Fibroblast of lung (primary cell): ENCODE results near the gene KRTAP16-1.

ENCODE experiments used
- EZH2 ChIP-seq: IDR thresholded peaks from 2 replicates; pipeline ENCODE4 v1.5.1; 2012; ENCODE audit warnings: low read length, control low read depth, mild to moderate bottlenecking; ENCODE audit errors: missing control alignments
- TF ChIP-seq, protein P1 (sequence below), 2 donors: IDR thresholded peaks in 1 of 2; conservative IDR thresholded peaks in 1 of 2; 1 replicate in 1 of 2; 2 replicates in 1 of 2; pipeline ENCODE4 v1.5.1; 2011 to 2012; ENCODE audit warnings: low read length in 2 of 2, control low read depth in 1 of 2, inconsistent platforms in 1 of 2, low read depth in 1 of 2, mild to moderate bottlenecking in 1 of 2

DNA sequence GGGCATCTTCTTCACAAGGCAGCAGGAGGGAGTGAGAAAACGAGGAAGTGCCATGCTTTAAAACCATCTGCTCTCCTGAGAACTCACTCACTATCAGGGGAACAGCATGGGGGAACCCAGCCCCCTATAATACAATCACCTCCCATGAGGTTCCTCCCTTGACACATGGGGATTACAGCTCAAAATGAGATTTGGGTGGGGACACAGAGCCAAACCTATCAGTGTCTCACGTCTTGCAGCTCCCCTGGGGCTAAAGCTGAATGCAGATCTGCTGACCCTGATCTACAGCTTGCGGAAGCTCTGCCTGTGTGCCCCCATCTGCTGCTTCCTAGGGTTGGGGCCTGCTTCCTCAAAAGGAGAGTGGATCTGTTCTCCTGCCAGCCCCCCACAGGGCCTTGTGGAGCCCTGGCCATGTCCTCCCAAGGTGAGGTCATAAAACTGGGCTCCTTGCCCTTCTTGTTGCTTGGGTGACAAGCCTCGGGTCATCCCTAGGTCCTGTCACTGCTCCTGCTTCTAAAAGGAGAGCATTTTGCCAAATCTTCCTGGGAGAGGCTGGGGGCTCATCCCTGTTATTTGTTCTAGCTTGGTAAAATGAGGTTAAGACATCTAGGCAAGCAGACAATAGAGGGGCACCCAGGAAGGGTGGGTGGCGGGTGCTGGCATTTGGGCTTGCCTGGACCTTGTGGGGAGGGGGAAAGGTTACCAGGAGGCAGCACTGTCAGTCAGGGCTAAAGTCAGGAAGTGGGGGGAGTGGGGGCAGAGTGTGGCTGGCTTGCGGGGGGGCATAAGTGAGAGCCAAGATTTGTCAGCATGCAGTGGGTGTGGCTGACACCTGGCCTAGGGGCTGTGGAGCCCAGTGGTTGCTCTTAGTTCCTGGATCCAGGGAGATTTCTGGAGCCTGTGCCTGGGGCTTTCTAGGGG lies 25.5 kb upstream of the KRTAP16-1 start:
- TF ChIP-seq, protein P1, sequence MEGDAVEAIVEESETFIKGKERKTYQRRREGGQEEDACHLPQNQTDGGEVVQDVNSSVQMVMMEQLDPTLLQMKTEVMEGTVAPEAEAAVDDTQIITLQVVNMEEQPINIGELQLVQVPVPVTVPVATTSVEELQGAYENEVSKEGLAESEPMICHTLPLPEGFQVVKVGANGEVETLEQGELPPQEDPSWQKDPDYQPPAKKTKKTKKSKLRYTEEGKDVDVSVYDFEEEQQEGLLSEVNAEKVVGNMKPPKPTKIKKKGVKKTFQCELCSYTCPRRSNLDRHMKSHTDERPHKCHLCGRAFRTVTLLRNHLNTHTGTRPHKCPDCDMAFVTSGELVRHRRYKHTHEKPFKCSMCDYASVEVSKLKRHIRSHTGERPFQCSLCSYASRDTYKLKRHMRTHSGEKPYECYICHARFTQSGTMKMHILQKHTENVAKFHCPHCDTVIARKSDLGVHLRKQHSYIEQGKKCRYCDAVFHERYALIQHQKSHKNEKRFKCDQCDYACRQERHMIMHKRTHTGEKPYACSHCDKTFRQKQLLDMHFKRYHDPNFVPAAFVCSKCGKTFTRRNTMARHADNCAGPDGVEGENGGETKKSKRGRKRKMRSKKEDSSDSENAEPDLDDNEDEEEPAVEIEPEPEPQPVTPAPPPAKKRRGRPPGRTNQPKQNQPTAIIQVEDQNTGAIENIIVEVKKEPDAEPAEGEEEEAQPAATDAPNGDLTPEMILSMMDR (conservative IDR thresholded peaks at IDR 0.05 in 1 of 2, IDR thresholded peaks at IDR 0.05 in 1 of 2; ENCODE audit: low read depth in 1 of 2, low read length in 2 of 2) = no peak
- no peak for TF ChIP-seq EZH2
